Measurements from ENCODE around the gene KRABD2.

Gene KRABD2

GRCh38 chr17:8392274-8392673 lies 15.8 kb upstream of the KRABD2 start:
- Mint-ChIP-seq H3K27ac (no peak overlapping the region), H3K27me3 (peaks cover 25% of the 10 kb centered on the region), H3K4me3 (no peak overlapping the region), H3K9me3 (no peaks in the 10 kb centered on the region), H3K4me1 (ENCODE audit: unreplicated experiment) (no peaks in the 10 kb centered on the region), H3K36me3 (no peaks in the 10 kb centered on the region)
- no peak for TF ChIP-seq CTCF (conservative IDR thresholded peaks at IDR 0.05)
- no peak for DNase-seq (ENCODE audit: extremely low spot score, unreplicated experiment)

GRCh38 chr17:8391711-8392110 lies 15.2 kb upstream of the KRABD2 start:
- no peak for TF ChIP-seq CTCF (conservative IDR thresholded peaks at IDR 0.05)
- no peak for DNase-seq (ENCODE audit: extremely low spot score, unreplicated experiment)
- H3K4me1 Mint-ChIP-seq (ENCODE audit: unreplicated experiment): peaks cover 2% of the 10 kb centered on the region
- H3K9me3 Mint-ChIP-seq: no peaks in the 10 kb centered on the region
- peak overlapping the region; percentile 31 for H3K27ac Mint-ChIP-seq
- H3K36me3 Mint-ChIP-seq: no peaks in the 10 kb centered on the region
- peaks cover 24% of the 10 kb centered on the region for H3K27me3 Mint-ChIP-seq
- H3K4me3 Mint-ChIP-seq: no peak overlapping the region

DNA sequence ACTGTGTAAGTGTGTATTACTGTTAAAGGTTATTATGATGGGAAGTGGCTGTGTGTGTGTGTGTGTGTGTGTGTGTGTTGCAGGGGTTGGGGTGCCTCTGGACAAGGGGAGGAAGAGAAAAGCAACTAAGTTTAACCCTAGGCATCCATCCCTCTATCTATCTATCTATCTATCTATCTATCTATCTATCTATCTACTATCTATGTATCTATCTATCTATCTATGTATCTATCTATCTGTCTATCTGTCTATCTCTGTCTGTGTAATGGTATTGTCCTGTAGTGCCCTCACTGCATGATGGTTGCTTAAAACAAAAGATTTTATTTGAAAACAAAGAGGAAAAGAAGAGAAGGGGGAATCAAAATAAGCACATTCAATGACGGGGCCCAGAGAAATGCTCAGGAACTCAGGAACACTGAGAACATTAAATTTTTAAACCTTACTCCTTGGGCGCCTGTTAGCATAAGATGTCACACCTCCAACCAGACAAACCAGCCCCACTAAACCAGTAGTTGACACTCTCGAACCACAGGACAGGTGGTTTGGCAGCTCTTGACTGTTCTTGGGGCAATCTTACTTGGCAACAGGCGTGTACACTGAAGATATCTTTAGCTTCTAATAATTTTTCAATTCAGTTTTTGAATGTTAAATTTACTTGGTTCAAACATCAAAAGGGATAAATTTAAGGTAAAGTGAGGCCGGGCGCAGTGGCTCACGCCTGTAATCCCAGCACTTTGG lies 11.6 kb upstream of the KRABD2 start:
- no peaks in the 10 kb centered on the region for H3K9me3 Mint-ChIP-seq
- H3K4me3 Mint-ChIP-seq: no peak overlapping the region
- H3K4me1 Mint-ChIP-seq (ENCODE audit: unreplicated experiment): peaks cover 13% of the 10 kb centered on the region
- H3K27ac Mint-ChIP-seq: peak overlapping the region; percentile 12
- no peak for DNase-seq (ENCODE audit: extremely low spot score, unreplicated experiment)
- TF ChIP-seq CTCF (conservative IDR thresholded peaks at IDR 0.05): no peak
- no peaks in the 10 kb centered on the region for H3K27me3 Mint-ChIP-seq
- peaks cover 1% of the 10 kb centered on the region for H3K36me3 Mint-ChIP-seq

DNA sequence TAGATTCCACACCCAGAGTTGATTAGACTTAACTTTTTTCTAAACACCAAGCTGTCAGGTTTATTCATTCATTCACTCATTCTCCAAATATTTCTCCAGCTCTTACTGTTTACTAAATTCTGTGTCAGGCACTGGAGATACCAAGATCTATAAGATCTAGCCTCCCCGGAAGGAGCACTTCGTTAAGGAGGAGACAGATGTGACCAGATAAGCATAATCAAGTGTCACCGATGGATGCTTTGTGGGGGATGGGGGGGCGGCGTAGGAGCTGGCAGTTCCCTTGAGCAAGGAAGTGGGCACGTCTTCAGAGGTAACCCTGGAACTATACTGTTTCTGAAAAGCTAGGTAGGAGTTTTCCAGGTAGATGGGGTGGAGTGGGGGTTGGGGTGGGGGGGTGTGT lies 10.3 kb upstream of the KRABD2 start:
- H3K4me3 Mint-ChIP-seq: peak overlapping the region; percentile 44
- no peak for TF ChIP-seq CTCF (conservative IDR thresholded peaks at IDR 0.05)

GRCh38 chr17:8384801-8385378 lies 8.4 kb upstream of the KRABD2 start:
- H3K36me3 Mint-ChIP-seq: peaks cover 18% of the 10 kb centered on the region
- no peaks in the 10 kb centered on the region for H3K27me3 Mint-ChIP-seq
- peak overlapping the region; percentile 96 for H3K4me3 Mint-ChIP-seq
- H3K27ac Mint-ChIP-seq: peak overlapping the region; percentile 96
- peaks cover 19% of the 10 kb centered on the region for H3K4me1 Mint-ChIP-seq (ENCODE audit: unreplicated experiment)
- TF ChIP-seq CTCF (conservative IDR thresholded peaks at IDR 0.05): no peak
- no peaks in the 10 kb centered on the region for H3K9me3 Mint-ChIP-seq
- no peak for DNase-seq (ENCODE audit: extremely low spot score, unreplicated experiment)

More for the DNA sequence above, 10.3 kb upstream of the KRABD2 start:
- H3K9me3 Mint-ChIP-seq: no peaks in the 10 kb centered on the region
- DNase-seq (ENCODE audit: extremely low spot score, unreplicated experiment): no peak
- H3K4me1 Mint-ChIP-seq (ENCODE audit: unreplicated experiment): peaks cover 17% of the 10 kb centered on the region
- no peaks in the 10 kb centered on the region for H3K27me3 Mint-ChIP-seq
- H3K27ac Mint-ChIP-seq: peak overlapping the region; percentile 65
- peaks cover 12% of the 10 kb centered on the region for H3K36me3 Mint-ChIP-seq
